ENCODE data around the gene NF2. TPM values are rescaled to one million over a fixed set of nuclear protein-coding genes. Genes with fewer than 3 reads are reported as not detected.

The NF2 gene
- polyA plus RNA-seq (2013, experiment 1 of 2) = 19.0 TPM
- polyA plus RNA-seq (2013, experiment 2 of 2) = 18.1 TPM

GRCh38 chr22:29603358-29604075 is at the start of gene NF2:
TSS of gene NF2 (plus strand) at chr22:29603633. CDS start at chr22:29603999, 366 bp downstream.
- no peaks in the 10 kb centered on the region for H3K27me3 ChIP-seq (ENCODE audit: control insufficient read depth in 1 of 2, insufficient read depth in 1 of 2, low read length in 2 of 2)
- H3K9ac ChIP-seq (ENCODE audit: low read length) = peak within 1 kb of the TSS; percentile 91
- peak within 1 kb of the TSS; percentile 95 for H4K8ac ChIP-seq (ENCODE audit: low read length)
- H2BK15ac ChIP-seq (ENCODE audit: low read depth, poor library complexity, severe bottlenecking) = peak within 1 kb of the TSS; percentile 98
- peak within 1 kb of the TSS in 1 of 2 experiments; percentile 57 for H3K14ac ChIP-seq (ENCODE audit: low read length in 2 of 2)
- H2AK5ac ChIP-seq (ENCODE audit: low read length, severe bottlenecking) = peak within 1 kb of the TSS; percentile 80
- H3K79me1 ChIP-seq (replicated peaks; ENCODE audit: low read length, poor library complexity, severe bottlenecking) = no peaks in the 10 kb centered on the region
- peak within 1 kb of the TSS; percentile 34 for H4K91ac ChIP-seq (ENCODE audit: low read length)
- peaks cover 11% of the 10 kb centered on the region in 2 experiments for H3K36me3 ChIP-seq (ENCODE audit: control insufficient read depth in 1 of 2, insufficient read depth in 2 of 2, low read depth in 1 of 2, low read length in 2 of 2)
- peak; percentile 100 for DNase-seq
- H3K4me2 ChIP-seq (ENCODE audit: low read length, poor library complexity, severe bottlenecking) = peak within 1 kb of the TSS; percentile 82
- peak within 1 kb of the TSS; percentile 75 to 89 for H3K4ac ChIP-seq (ENCODE audit: low read depth in 1 of 2, low read length in 2 of 2)
- peak within 1 kb of the TSS; percentile 87 to 91 for H3K4me3 ChIP-seq (ENCODE audit: insufficient read depth in 1 of 2, low read depth in 1 of 2, low read length in 2 of 2)
- peak within 1 kb of the TSS; percentile 89 for H3K27ac ChIP-seq (ENCODE audit: low read length, poor library complexity, severe bottlenecking)
- under 1% methylated on average over 66 of the region's 74 CpGs for WGBS
- H2BK120ac ChIP-seq (ENCODE audit: low read depth, low read length) = peak within 1 kb of the TSS; percentile 73
- peak within 1 kb of the TSS; percentile 89 to 93 for H3K18ac ChIP-seq (ENCODE audit: low read depth in 1 of 2, low read length in 2 of 2)
- H2BK5ac ChIP-seq (ENCODE audit: low read depth, low read length, poor library complexity, severe bottlenecking) = peak within 1 kb of the TSS; percentile 97
- H3K23ac ChIP-seq (ENCODE audit: low read length in 2 of 2) = peak within 1 kb of the TSS in 1 of 2 experiments; percentile 63
- no peaks in the 10 kb centered on the region for H3K9me3 ChIP-seq (ENCODE audit: control insufficient read depth, low read length)
- peaks cover 16% of the 10 kb centered on the region for H3K4me1 ChIP-seq (ENCODE audit: control insufficient read depth, insufficient read depth, low read depth, low read length)
- H2AFZ ChIP-seq (ENCODE audit: low read depth, low read length) = peak within 1 kb of the TSS; percentile 88
- H2BK12ac ChIP-seq (ENCODE audit: low read length in 2 of 2) = peak within 1 kb of the TSS in 1 of 2 experiments; percentile 78

DNA sequence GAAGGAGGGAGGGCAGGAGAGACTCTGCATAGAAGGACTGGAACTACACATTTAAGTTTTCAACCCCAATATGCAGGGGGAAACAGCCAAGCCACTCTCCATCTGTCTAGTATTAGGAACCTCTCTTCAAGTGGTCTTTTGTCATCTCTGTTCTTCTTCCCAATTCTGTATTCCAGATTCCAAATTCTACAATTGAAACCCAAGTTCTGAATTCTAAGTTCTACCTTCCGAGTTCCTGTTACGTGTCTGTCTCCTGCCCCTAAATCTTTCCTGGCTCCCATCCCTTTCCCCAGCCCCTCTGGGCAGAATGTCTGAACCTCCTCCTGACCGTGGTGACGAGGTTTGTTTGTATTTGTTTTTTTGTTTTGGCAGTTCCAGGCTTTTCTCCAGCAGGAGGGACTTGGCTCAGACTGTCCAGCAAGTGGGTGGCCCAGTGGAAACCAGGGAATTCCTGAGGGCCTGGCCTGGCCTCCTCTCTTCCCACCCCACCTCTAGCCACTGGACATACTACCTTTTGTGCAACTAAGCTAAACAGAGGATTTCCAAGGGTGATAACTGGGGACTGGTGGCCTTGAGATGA is 48.3 kb upstream of the NF2 start:
- Histone ChIP-seq H3K4me3 (ENCODE audit: insufficient read depth in 1 of 2, low read depth in 1 of 2, low read length in 2 of 2) (no peak overlapping the region), H4K91ac (ENCODE audit: low read length) (no peak overlapping the region), H3K4me2 (ENCODE audit: low read length, poor library complexity, severe bottlenecking) (no peak overlapping the region), H3K4me1 (ENCODE audit: control insufficient read depth, insufficient read depth, low read depth, low read length) (no peaks in the 10 kb centered on the region), H2BK120ac (ENCODE audit: low read depth, low read length) (no peak overlapping the region), H2AK5ac (ENCODE audit: low read length, severe bottlenecking) (no peak overlapping the region), H3K36me3 (ENCODE audit: control insufficient read depth in 1 of 2, insufficient read depth in 2 of 2, low read depth in 1 of 2, low read length in 2 of 2) (peaks cover 53 to 59% of the 10 kb centered on the region in 2 experiments), H2AFZ (ENCODE audit: low read depth, low read length) (no peak overlapping the region), H2BK15ac (ENCODE audit: low read depth, poor library complexity, severe bottlenecking) (no peak overlapping the region), H4K8ac (ENCODE audit: low read length) (no peak overlapping the region), H3K4ac (ENCODE audit: low read depth in 1 of 2, low read length in 2 of 2) (no peak overlapping the region), H3K23ac (ENCODE audit: low read length in 2 of 2) (no peak overlapping the region), H3K9ac (ENCODE audit: low read length) (peak overlapping the region; percentile 97), H2BK12ac (ENCODE audit: low read length in 2 of 2) (no peak overlapping the region), H2BK5ac (ENCODE audit: low read depth, low read length, poor library complexity, severe bottlenecking) (no peak overlapping the region), H3K27ac (ENCODE audit: low read length, poor library complexity, severe bottlenecking) (no peak overlapping the region), H3K14ac (ENCODE audit: low read length in 2 of 2) (no peak overlapping the region), H3K79me1 (replicated peaks; ENCODE audit: low read length, poor library complexity, severe bottlenecking) (peaks cover 9% of the 10 kb centered on the region), H3K27me3 (ENCODE audit: control insufficient read depth in 1 of 2, insufficient read depth in 1 of 2, low read length in 2 of 2) (no peaks in the 10 kb centered on the region), H3K18ac (ENCODE audit: low read depth in 1 of 2, low read length in 2 of 2) (no peak overlapping the region), H3K9me3 (ENCODE audit: control insufficient read depth, low read length) (no peaks in the 10 kb centered on the region)
- WGBS = 84% methylated on average over 2 of the region's 4 CpGs
- no peak for DNase-seq

- Histone ChIP-seq H3K27ac (ENCODE audit: low read length, poor library complexity, severe bottlenecking) (no peak overlapping the region), H3K4ac (ENCODE audit: low read depth in 1 of 2, low read length in 2 of 2) (no peak overlapping the region), H3K79me1 (replicated peaks; ENCODE audit: low read length, poor library complexity, severe bottlenecking) (peaks cover 2% of the 10 kb centered on the region), H3K23ac (ENCODE audit: low read length in 2 of 2) (no peak overlapping the region), H3K4me3 (ENCODE audit: insufficient read depth in 1 of 2, low read depth in 1 of 2, low read length in 2 of 2) (no peak overlapping the region), H3K14ac (ENCODE audit: low read length in 2 of 2) (no peak overlapping the region), H3K18ac (ENCODE audit: low read depth in 1 of 2, low read length in 2 of 2) (no peak overlapping the region), H2AK5ac (ENCODE audit: low read length, severe bottlenecking) (no peak overlapping the region), H2BK15ac (ENCODE audit: low read depth, poor library complexity, severe bottlenecking) (no peak overlapping the region), H3K36me3 (ENCODE audit: control insufficient read depth in 1 of 2, insufficient read depth in 2 of 2, low read depth in 1 of 2, low read length in 2 of 2) (peaks cover 72 to 78% of the 10 kb centered on the region in 2 experiments), H4K91ac (ENCODE audit: low read length) (no peak overlapping the region), H2BK5ac (ENCODE audit: low read depth, low read length, poor library complexity, severe bottlenecking) (no peak overlapping the region), H2BK12ac (ENCODE audit: low read length in 2 of 2) (no peak overlapping the region), H3K9ac (ENCODE audit: low read length) (no peak overlapping the region), H3K4me1 (ENCODE audit: control insufficient read depth, insufficient read depth, low read depth, low read length) (no peaks in the 10 kb centered on the region), H3K9me3 (ENCODE audit: control insufficient read depth, low read length) (no peaks in the 10 kb centered on the region), H4K8ac (ENCODE audit: low read length) (no peak overlapping the region), H2BK120ac (ENCODE audit: low read depth, low read length) (no peak overlapping the region), H3K4me2 (ENCODE audit: low read length, poor library complexity, severe bottlenecking) (no peak overlapping the region), H3K27me3 (ENCODE audit: control insufficient read depth in 1 of 2, insufficient read depth in 1 of 2, low read length in 2 of 2) (no peaks in the 10 kb centered on the region), H2AFZ (ENCODE audit: low read depth, low read length) (no peak overlapping the region)
- 89% methylated on average over 6 of the region's 6 CpGs for WGBS
- no peak for DNase-seq
Measured at GRCh38 chr22:29559030-29559429, 44.4 kb upstream of the NF2 start.

DNA sequence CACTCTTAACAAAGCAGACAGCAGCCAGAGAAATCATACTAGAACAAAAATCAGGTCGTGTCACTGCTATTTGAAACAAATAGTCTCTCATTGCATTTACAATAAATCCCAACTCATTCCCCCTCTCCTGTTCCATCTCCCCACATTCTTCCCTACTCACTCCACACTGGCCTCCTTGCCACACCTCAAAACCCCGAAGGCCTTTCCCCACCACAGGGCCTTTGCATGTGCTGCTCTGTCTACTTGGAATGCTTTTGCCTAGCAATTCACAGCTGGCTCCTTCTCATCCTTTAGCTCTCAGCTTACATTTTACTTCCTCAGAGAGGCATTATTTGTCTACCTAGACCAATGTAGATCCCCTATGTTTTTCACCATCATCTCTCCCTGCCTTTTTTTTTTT is 43.6 kb upstream of the NF2 start:
- Histone ChIP-seq H3K36me3 (ENCODE audit: control insufficient read depth in 1 of 2, insufficient read depth in 2 of 2, low read depth in 1 of 2, low read length in 2 of 2) (peaks cover 76 to 79% of the 10 kb centered on the region in 2 experiments), H4K8ac (ENCODE audit: low read length) (no peak overlapping the region), H2BK5ac (ENCODE audit: low read depth, low read length, poor library complexity, severe bottlenecking) (no peak overlapping the region), H2AK5ac (ENCODE audit: low read length, severe bottlenecking) (no peak overlapping the region), H3K79me1 (replicated peaks; ENCODE audit: low read length, poor library complexity, severe bottlenecking) (peaks cover 2% of the 10 kb centered on the region), H3K4me2 (ENCODE audit: low read length, poor library complexity, severe bottlenecking) (no peak overlapping the region), H2BK15ac (ENCODE audit: low read depth, poor library complexity, severe bottlenecking) (no peak overlapping the region), H3K23ac (ENCODE audit: low read length in 2 of 2) (no peak overlapping the region), H3K9me3 (ENCODE audit: control insufficient read depth, low read length) (no peaks in the 10 kb centered on the region), H2AFZ (ENCODE audit: low read depth, low read length) (no peak overlapping the region), H2BK120ac (ENCODE audit: low read depth, low read length) (no peak overlapping the region), H3K9ac (ENCODE audit: low read length) (no peak overlapping the region), H3K4me1 (ENCODE audit: control insufficient read depth, insufficient read depth, low read depth, low read length) (no peaks in the 10 kb centered on the region), H3K4me3 (ENCODE audit: insufficient read depth in 1 of 2, low read depth in 1 of 2, low read length in 2 of 2) (no peak overlapping the region), H3K14ac (ENCODE audit: low read length in 2 of 2) (no peak overlapping the region), H3K18ac (ENCODE audit: low read depth in 1 of 2, low read length in 2 of 2) (no peak overlapping the region), H3K27ac (ENCODE audit: low read length, poor library complexity, severe bottlenecking) (no peak overlapping the region), H3K4ac (ENCODE audit: low read depth in 1 of 2, low read length in 2 of 2) (no peak overlapping the region), H4K91ac (ENCODE audit: low read length) (no peak overlapping the region), H2BK12ac (ENCODE audit: low read length in 2 of 2) (no peak overlapping the region), H3K27me3 (ENCODE audit: control insufficient read depth in 1 of 2, insufficient read depth in 1 of 2, low read length in 2 of 2) (no peaks in the 10 kb centered on the region)
- no peak for DNase-seq
- 96% methylated on average over 2 of the region's 2 CpGs for WGBS

Data from mesenchymal stem cell (in vitro differentiated cells and primary cell).